ENCODE data around the gene PMFBP1.

Gene PMFBP1

GRCh38 chr16:72129976-72130656, 41.8 kb downstream of the PMFBP1 start:
- peak; percentile 12 for DNase-seq

- no peak for DNase-seq
These were observed 43.3 kb downstream of the PMFBP1 start for GRCh38 chr16:72128701-72129100.

- DNase-seq: no peak
These were observed 45.6 kb downstream of the PMFBP1 start for GRCh38 chr16:72126429-72126765.

- DNase-seq: no peak
These were observed 46.1 kb downstream of the PMFBP1 start for GRCh38 chr16:72125635-72126428.

- DNase-seq: peak; percentile 14
These were observed 47.0 kb downstream of the PMFBP1 start for GRCh38 chr16:72124761-72125634.

- DNase-seq: no peak
These were observed 47.8 kb downstream of the PMFBP1 start for GRCh38 chr16:72124148-72124547.

- no peak for DNase-seq
These were observed 48.5 kb downstream of the PMFBP1 start for GRCh38 chr16:72123426-72123825.

GRCh38 chr16:72122916-72123315, 49.0 kb downstream of the PMFBP1 start:
- no peak for DNase-seq

GRCh38 chr16:72122308-72122707, 49.6 kb downstream of the PMFBP1 start:
- no peak for DNase-seq

GRCh38 chr16:72120026-72120425, 51.9 kb downstream of the PMFBP1 start:
- no peak for DNase-seq

GRCh38 chr16:72113616-72113945, 58.4 kb downstream of the PMFBP1 start:
- no peak for DNase-seq

- no peak for DNase-seq
These were observed 58.9 kb downstream of the PMFBP1 start for GRCh38 chr16:72112906-72113615.

- DNase-seq: no peak
These were observed 59.5 kb downstream of the PMFBP1 start for GRCh38 chr16:72112452-72112792.

- no peak for DNase-seq
These were observed 60.1 kb downstream of the PMFBP1 start for GRCh38 chr16:72111657-72112451.

- DNase-seq: no peak
These were observed 61.0 kb downstream of the PMFBP1 start for GRCh38 chr16:72110662-72111615.

- DNase-seq: no peak
These were observed 61.9 kb downstream of the PMFBP1 start for GRCh38 chr16:72109966-72110530.

- DNase-seq: no peak
These were observed 62.7 kb downstream of the PMFBP1 start for GRCh38 chr16:72109300-72109699.

- DNase-seq: no peak
These were observed 63.4 kb downstream of the PMFBP1 start for GRCh38 chr16:72108353-72109102.

- no peak for DNase-seq
These were observed 64.6 kb downstream of the PMFBP1 start for GRCh38 chr16:72107371-72107770.

- no peak for DNase-seq
These were observed 66.0 kb downstream of the PMFBP1 start for GRCh38 chr16:72105978-72106377.
